Glomerular visceral epithelial cell (primary cell): ENCODE data around the gene FAM76A.
"Not testable (repeated sequence)": the region's sequence is repeated elsewhere in the genome, so short reads cannot be mapped to it uniquely, and the experiment has no call there.

Experiments used
- DNase-seq: peaks from one replicate; pipeline ENCODE4 v3.0.0-alpha.2; 2016; ENCODE audit errors: extremely low spot score

FAM76A gene

GRCh38 chr1:27778056-27778455, 52.3 kb downstream of the FAM76A start:
- no peak for DNase-seq

GRCh38 chr1:27779122-27779521, 53.4 kb downstream of the FAM76A start:
- DNase-seq, result no peak

- DNase-seq, result no peak
These were observed 57.2 kb downstream of the FAM76A start for GRCh38 chr1:27782950-27783349.

GRCh38 chr1:27784700-27785099, 58.9 kb downstream of the FAM76A start:
- DNase-seq, result no peak

GRCh38 chr1:27785781-27786455, 60.2 kb downstream of the FAM76A start:
- DNase-seq, result peak; percentile 8

GRCh38 chr1:27787895-27788294, 62.1 kb downstream of the FAM76A start:
- no peak for DNase-seq

GRCh38 chr1:27789540-27790041, 63.8 kb downstream of the FAM76A start:
- no peak for DNase-seq

- DNase-seq, result not testable (repeated sequence)
These were observed 64.5 kb downstream of the FAM76A start for GRCh38 chr1:27790270-27790669.

GRCh38 chr1:27795601-27796000, 69.8 kb downstream of the FAM76A start:
- no peak for DNase-seq

- no peak for DNase-seq
These were observed 79.0 kb downstream of the FAM76A start for GRCh38 chr1:27804791-27805190.

- DNase-seq, result no peak
These were observed 81.0 kb downstream of the FAM76A start for GRCh38 chr1:27806758-27807157.

GRCh38 chr1:27807385-27807784, 81.6 kb downstream of the FAM76A start:
- DNase-seq, result no peak

GRCh38 chr1:27808131-27808530, 82.4 kb downstream of the FAM76A start:
- not testable (repeated sequence) for DNase-seq

GRCh38 chr1:27809883-27810282, 84.1 kb downstream of the FAM76A start:
- DNase-seq, result no peak

GRCh38 chr1:27811741-27812500, 86.2 kb downstream of the FAM76A start:
- no peak for DNase-seq
